Mucosa of descending colon (tissue), 3 donors: ENCODE measurements around the gene ZNF789. TPM values are rescaled to one million over a fixed set of nuclear protein-coding genes. Genes with fewer than 3 reads are reported as not detected.

Experiments
- ATAC-seq: fragments of 200-7000 bp; cut with Tn5 transposase; one replicate; pipeline ENCODE4 v1.9.1; 2020; ENCODE audit warnings: mild to moderate bottlenecking, moderate library complexity
- DNase-seq, 3 donors: peaks; one replicate each; pipeline ENCODE4 v3.0.0-alpha.2; 2020
- H3K36me3 ChIP-seq: fragments of 200-600 bp; one replicate; pipeline ENCODE4 v1.8.0; 2021; ENCODE audit warnings: low read depth, mild to moderate bottlenecking
- H3K4me1 ChIP-seq: fragments of 200-600 bp; one replicate; pipeline ENCODE4 v1.8.0; 2021; ENCODE audit warnings: low read depth, mild to moderate bottlenecking
- H3K4me3 ChIP-seq: fragments of 200-600 bp; one replicate; pipeline ENCODE4 v1.8.0; 2021; ENCODE audit warnings: mild to moderate bottlenecking
- H3K9me3 ChIP-seq: fragments of 200-600 bp; one replicate; pipeline ENCODE4 v1.8.0; 2021; ENCODE audit warnings: mild to moderate bottlenecking
- CTCF ChIP-seq: fragments of 200-600 bp; IDR thresholded peaks from one replicate; pipeline ENCODE4 v1.8.0; 2022; ENCODE audit warnings: antibody characterized with exemption, mild to moderate bottlenecking
- intact Hi-C, 2 donors: fragments of 100-400 bp; cut with DNase I in 1 of 2; cut with micrococcal nuclease in 1 of 2; formaldehyde crosslinking; loops; one replicate each; pipeline versions ENCODE4 v1.11.0 to v1.11.1; 2022; cut with DNase I, micrococcal nuclease
- total RNA-seq, 3 donors: library from RNA; stranded (reverse); fragmentation: NEBNext Ultra II Directional in 2 of 3; extraction: Animal tissue kit (Norgen Biotek cat#: 25700) in 2 of 3; gene quantifications; one replicate each; pipeline versions ENCODE4 v1.2.1 to v1.2.4, GENCODE V29; 2021 to 2023
- donor health status: DM: no; HTN: no; CAD: no; lungs with moderate emphysema.
- donor health status: DM: no; HTN: no; CAD: no.
- donor health status: DM: no; HTN: yes; CAD: no.

Gene ZNF789
- total RNA-seq, 3 donors from 2014 or later: 12.3 to 25.4 (median 23.4) TPM

GRCh38 chr7:99453105-99453504 is 19.6 kb upstream of the ZNF789 start:
- no peak for ATAC-seq
- TF ChIP-seq CTCF: no peak
- H3K9me3 ChIP-seq: no peaks in the 10 kb centered on the region
- DNase-seq: no peak
- no peak overlapping the region for H3K4me3 ChIP-seq
- no peaks in the 10 kb centered on the region for H3K4me1 ChIP-seq
- peaks cover 4% of the 10 kb centered on the region for H3K36me3 ChIP-seq
- intact Hi-C loops: no loop called here

- no peak for TF ChIP-seq CTCF
- DNase-seq (no peak), ATAC-seq (no peak)
- H3K4me3 ChIP-seq: no peak overlapping the region
- no peaks in the 10 kb centered on the region for H3K4me1 ChIP-seq
- no peaks in the 10 kb centered on the region for H3K9me3 ChIP-seq
- intact Hi-C loops: no loop called here
- H3K36me3 ChIP-seq: no peaks in the 10 kb centered on the region
Measured at GRCh38 chr7:99455874-99456273, 16.8 kb upstream of the ZNF789 start.

GRCh38 chr7:99456288-99456687 is 16.4 kb upstream of the ZNF789 start:
- Histone ChIP-seq H3K9me3 (no peaks in the 10 kb centered on the region), H3K4me1 (no peaks in the 10 kb centered on the region), H3K4me3 (no peak overlapping the region), H3K36me3 (no peaks in the 10 kb centered on the region)
- TF ChIP-seq CTCF: no peak
- intact Hi-C loops: no loop called here
- DNase-seq (no peak), ATAC-seq (no peak)

GRCh38 chr7:99457050-99457649 is 15.5 kb upstream of the ZNF789 start:
- DNase-seq (no peak), ATAC-seq (no peak)
- no peaks in the 10 kb centered on the region for H3K4me1 ChIP-seq
- intact Hi-C loops: no loop called here
- no peaks in the 10 kb centered on the region for H3K36me3 ChIP-seq
- no peaks in the 10 kb centered on the region for H3K9me3 ChIP-seq
- no peak for TF ChIP-seq CTCF
- no peak overlapping the region for H3K4me3 ChIP-seq

GRCh38 chr7:99457650-99458493 is 14.8 kb upstream of the ZNF789 start:
- Histone ChIP-seq H3K36me3 (no peaks in the 10 kb centered on the region), H3K9me3 (no peaks in the 10 kb centered on the region), H3K4me1 (no peaks in the 10 kb centered on the region), H3K4me3 (no peak overlapping the region)
- ATAC-seq: no peak
- DNase-seq: no peak
- no peak for TF ChIP-seq CTCF
- intact Hi-C loops: no loop called here
